Measurements from ENCODE around the gene ADGRF5. TPM values are rescaled to one million over a fixed set of nuclear protein-coding genes. Genes with fewer than 3 reads are reported as not detected.

The ADGRF5 gene
- total RNA-seq, 2 experiments from 2014 or later: not detected

DNA sequence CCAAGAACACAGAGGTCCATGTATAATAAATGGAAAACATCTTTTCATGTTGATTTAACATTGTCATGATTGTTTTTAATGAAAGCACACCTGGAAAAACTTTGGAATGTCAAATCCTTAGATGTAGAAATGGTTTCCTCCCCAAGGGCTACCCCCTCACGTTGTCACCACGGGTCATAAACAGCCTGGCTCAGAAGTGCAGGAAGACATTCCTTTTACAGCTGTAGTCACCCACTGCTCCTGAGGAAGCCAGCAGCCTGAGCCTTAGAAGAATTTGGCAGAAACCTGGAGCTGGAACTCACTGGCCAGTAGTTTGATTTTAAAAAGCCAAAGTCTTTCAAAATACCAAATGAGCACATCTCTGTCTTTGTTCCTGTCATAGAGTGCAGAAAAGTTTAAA lies 23.7 kb downstream of the ADGRF5 start:
- ATAC-seq (ENCODE audit: low read depth) (no peak), DNase-seq (no peak)
- Mint-ChIP-seq H3K27me3 (peaks cover 2% of the 10 kb centered on the region), H3K4me3 (no peak overlapping the region), H3K36me3 (no peaks in the 10 kb centered on the region), H3K9me3 (no peaks in the 10 kb centered on the region), H3K4me1 (no peaks in the 10 kb centered on the region), H3K27ac (no peak overlapping the region)
- POLR2A ChIA-PET: no interaction called here

DNA sequence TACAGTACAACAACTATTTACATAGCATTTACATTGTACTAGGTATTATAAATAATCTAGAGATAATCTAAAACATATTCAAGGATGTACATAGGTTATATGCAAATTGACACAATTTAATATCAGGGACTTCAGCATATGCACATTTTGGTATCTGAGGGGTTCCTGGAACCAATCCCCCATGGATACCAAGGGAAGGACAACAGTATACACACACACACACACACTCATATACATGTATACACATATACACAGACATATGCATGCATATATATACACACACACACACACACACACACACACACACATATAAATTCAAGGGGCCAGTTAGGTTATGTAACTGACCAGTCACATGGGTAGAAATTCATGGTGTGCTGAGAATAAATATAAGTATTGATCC lies 24.9 kb downstream of the ADGRF5 start:
- no peaks in the 10 kb centered on the region for H3K9me3 Mint-ChIP-seq
- DNase-seq: no peak

GRCh38 chr6:46895930-46896329 lies 25.8 kb downstream of the ADGRF5 start:
- Mint-ChIP-seq H3K9me3 (no peaks in the 10 kb centered on the region), H3K27me3 (peaks cover 6% of the 10 kb centered on the region), H3K36me3 (no peaks in the 10 kb centered on the region), H3K4me1 (no peaks in the 10 kb centered on the region), H3K4me3 (no peak overlapping the region), H3K27ac (no peak overlapping the region)
- POLR2A ChIA-PET: no interaction called here
- ATAC-seq (ENCODE audit: low read depth): no peak
- DNase-seq: no peak

More for the DNA sequence above, 24.9 kb downstream of the ADGRF5 start:
- Mint-ChIP-seq H3K4me1 (no peaks in the 10 kb centered on the region), H3K4me3 (no peak overlapping the region), H3K27ac (no peak overlapping the region), H3K36me3 (no peaks in the 10 kb centered on the region), H3K27me3 (peaks cover 4% of the 10 kb centered on the region)
- no peak for ATAC-seq (ENCODE audit: low read depth)
- POLR2A ChIA-PET: no interaction called here

DNA sequence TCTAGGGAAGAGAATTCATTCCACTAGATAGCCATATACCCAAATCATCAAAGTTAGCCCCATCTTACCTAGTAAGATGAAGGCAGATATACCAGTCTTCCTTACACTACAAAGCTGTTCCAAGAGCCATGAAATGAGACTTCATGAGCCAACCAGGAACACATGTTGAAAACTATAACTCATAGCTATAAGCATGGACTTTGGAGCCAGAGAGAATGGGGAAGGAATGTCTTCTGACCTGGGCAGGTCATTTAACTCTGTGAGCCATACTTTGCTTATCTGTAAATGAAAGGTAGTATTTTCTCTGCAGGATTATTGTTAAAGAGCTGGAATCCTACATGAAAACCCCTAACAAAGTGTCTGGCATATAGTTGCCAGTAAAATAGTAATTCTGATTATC lies 27.3 kb downstream of the ADGRF5 start:
- H3K4me1 Mint-ChIP-seq: no peaks in the 10 kb centered on the region
- no peak overlapping the region for H3K27ac Mint-ChIP-seq
- no peaks in the 10 kb centered on the region for H3K36me3 Mint-ChIP-seq
- no peak for DNase-seq
- no peak overlapping the region for H3K4me3 Mint-ChIP-seq
- H3K27me3 Mint-ChIP-seq: peaks cover 6% of the 10 kb centered on the region
- POLR2A ChIA-PET: no interaction called here
- no peak for ATAC-seq (ENCODE audit: low read depth)
- no peaks in the 10 kb centered on the region for H3K9me3 Mint-ChIP-seq

GRCh38 chr6:46893648-46894047 lies 28.1 kb downstream of the ADGRF5 start:
- ATAC-seq (ENCODE audit: low read depth) (no peak), DNase-seq (no peak)
- Mint-ChIP-seq H3K36me3 (no peaks in the 10 kb centered on the region), H3K4me3 (no peak overlapping the region), H3K9me3 (no peaks in the 10 kb centered on the region), H3K27me3 (peaks cover 6% of the 10 kb centered on the region), H3K27ac (no peak overlapping the region), H3K4me1 (no peaks in the 10 kb centered on the region)
- POLR2A ChIA-PET: no interaction called here

DNA sequence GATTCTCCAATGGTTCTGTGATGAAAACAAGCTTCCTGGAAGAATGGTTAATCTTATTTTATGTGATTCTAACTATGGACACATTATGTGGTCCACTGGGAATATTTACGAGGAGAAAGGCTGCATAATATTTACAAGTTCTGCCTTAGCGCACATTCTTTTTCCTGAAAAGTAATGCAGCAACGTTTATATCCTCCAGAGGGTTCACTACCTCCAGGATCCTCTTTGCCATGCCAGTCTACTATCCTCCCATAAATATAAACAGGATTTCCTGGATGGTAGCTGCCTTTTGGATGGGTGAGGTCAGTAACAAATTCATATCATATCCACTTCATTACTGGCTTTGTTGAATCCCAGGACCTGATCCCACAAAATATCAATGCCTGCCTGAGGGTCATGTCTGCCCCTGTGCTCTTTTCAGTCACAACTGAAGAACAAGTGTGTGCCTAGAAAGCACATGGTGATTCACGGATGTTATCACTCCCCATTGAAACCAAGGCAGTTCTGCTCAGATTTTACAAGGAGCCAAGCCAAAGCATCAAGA lies 30.4 kb downstream of the ADGRF5 start:
- Mint-ChIP-seq H3K4me3 (no peak overlapping the region), H3K27me3 (peaks cover 4% of the 10 kb centered on the region), H3K9me3 (no peaks in the 10 kb centered on the region), H3K4me1 (no peaks in the 10 kb centered on the region), H3K36me3 (no peaks in the 10 kb centered on the region), H3K27ac (no peak overlapping the region)
- POLR2A ChIA-PET: no interaction called here
- ATAC-seq (ENCODE audit: low read depth) (no peak), DNase-seq (no peak)

- Mint-ChIP-seq H3K9me3 (no peaks in the 10 kb centered on the region), H3K27me3 (peaks cover 9% of the 10 kb centered on the region), H3K4me1 (no peaks in the 10 kb centered on the region), H3K36me3 (no peaks in the 10 kb centered on the region), H3K27ac (no peak overlapping the region), H3K4me3 (no peak overlapping the region)
- no peak for DNase-seq
- no peak for ATAC-seq (ENCODE audit: low read depth)
- POLR2A ChIA-PET: no interaction called here
Observed at GRCh38 chr6:46888578-46888977, 33.2 kb downstream of the ADGRF5 start.

DNA sequence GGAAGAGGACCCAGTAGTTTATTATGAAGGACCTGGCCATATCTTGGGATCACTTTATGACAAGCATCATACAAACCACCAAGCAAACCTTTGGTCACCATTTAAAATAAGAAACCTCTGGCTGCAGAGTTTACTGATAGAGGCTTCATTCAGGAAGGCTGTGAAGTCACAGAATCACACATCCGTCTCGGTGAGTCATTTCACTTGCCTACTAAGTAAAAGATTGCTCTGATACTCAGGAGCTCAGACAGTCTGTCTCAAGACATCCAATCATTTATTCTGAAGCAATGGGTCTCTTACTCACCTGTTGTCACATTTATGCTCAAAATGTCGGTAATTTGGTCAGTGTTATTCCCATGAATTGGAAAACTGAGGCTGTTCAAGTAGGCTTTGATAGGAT lies 33.7 kb downstream of the ADGRF5 start:
- H3K27ac Mint-ChIP-seq: no peak overlapping the region
- DNase-seq: no peak
- no peaks in the 10 kb centered on the region for H3K9me3 Mint-ChIP-seq
- no peaks in the 10 kb centered on the region for H3K36me3 Mint-ChIP-seq
- H3K4me1 Mint-ChIP-seq: no peaks in the 10 kb centered on the region
- H3K4me3 Mint-ChIP-seq: no peak overlapping the region
- POLR2A ChIA-PET: no interaction called here
- ATAC-seq (ENCODE audit: low read depth): no peak
- H3K27me3 Mint-ChIP-seq: peaks cover 9% of the 10 kb centered on the region

DNA sequence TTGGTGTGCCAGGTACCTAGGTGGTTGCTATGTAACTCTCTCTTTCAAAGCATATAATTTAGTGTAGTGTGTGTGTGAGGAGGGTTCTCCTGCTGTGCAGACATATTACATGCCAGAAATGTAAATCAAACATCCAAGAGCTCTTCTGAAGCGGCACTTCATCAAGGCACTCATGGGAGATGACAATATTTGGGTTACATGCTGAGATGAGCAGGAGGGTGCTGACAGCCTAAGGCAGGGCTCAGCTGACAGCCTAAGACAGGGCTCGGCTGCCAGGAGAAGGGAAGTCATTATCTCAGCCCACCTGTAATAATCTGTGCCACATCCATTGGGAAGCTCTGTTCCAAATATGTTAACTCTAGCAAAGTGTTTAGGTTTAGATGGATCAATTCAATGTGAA lies 39.1 kb downstream of the ADGRF5 start:
- Mint-ChIP-seq H3K27me3 (peaks cover 5% of the 10 kb centered on the region), H3K36me3 (no peaks in the 10 kb centered on the region), H3K4me3 (no peak overlapping the region), H3K27ac (no peak overlapping the region), H3K9me3 (no peaks in the 10 kb centered on the region), H3K4me1 (no peaks in the 10 kb centered on the region)
- no peak for ATAC-seq (ENCODE audit: low read depth)
- DNase-seq: no peak
- POLR2A ChIA-PET: no interaction called here

- POLR2A ChIA-PET: no interaction called here
- H3K4me1 Mint-ChIP-seq: no peaks in the 10 kb centered on the region
- no peak for DNase-seq
- ATAC-seq (ENCODE audit: low read depth): no peak
- no peaks in the 10 kb centered on the region for H3K9me3 Mint-ChIP-seq
- no peaks in the 10 kb centered on the region for H3K36me3 Mint-ChIP-seq
- no peak overlapping the region for H3K4me3 Mint-ChIP-seq
- no peak overlapping the region for H3K27ac Mint-ChIP-seq
- H3K27me3 Mint-ChIP-seq: peaks cover 5% of the 10 kb centered on the region
Observed at GRCh38 chr6:46879003-46879402, 42.7 kb downstream of the ADGRF5 start.

GRCh38 chr6:46876126-46876525 lies 45.6 kb downstream of the ADGRF5 start:
- Mint-ChIP-seq H3K4me1 (no peaks in the 10 kb centered on the region), H3K9me3 (no peaks in the 10 kb centered on the region), H3K27me3 (peaks cover 11% of the 10 kb centered on the region), H3K27ac (no peak overlapping the region), H3K4me3 (no peak overlapping the region), H3K36me3 (no peaks in the 10 kb centered on the region)
- POLR2A ChIA-PET: no interaction called here
- no peak for ATAC-seq (ENCODE audit: low read depth)
- DNase-seq: no peak

- peaks cover 9% of the 10 kb centered on the region for H3K27me3 Mint-ChIP-seq
- H3K27ac Mint-ChIP-seq: no peak overlapping the region
- no peak overlapping the region for H3K4me3 Mint-ChIP-seq
- H3K9me3 Mint-ChIP-seq: no peaks in the 10 kb centered on the region
- no peaks in the 10 kb centered on the region for H3K4me1 Mint-ChIP-seq
- ATAC-seq (ENCODE audit: low read depth): no peak
- no peaks in the 10 kb centered on the region for H3K36me3 Mint-ChIP-seq
- POLR2A ChIA-PET: no interaction called here
- DNase-seq: no peak
Observed at GRCh38 chr6:46867411-46867810, 54.3 kb downstream of the ADGRF5 start.

DNA sequence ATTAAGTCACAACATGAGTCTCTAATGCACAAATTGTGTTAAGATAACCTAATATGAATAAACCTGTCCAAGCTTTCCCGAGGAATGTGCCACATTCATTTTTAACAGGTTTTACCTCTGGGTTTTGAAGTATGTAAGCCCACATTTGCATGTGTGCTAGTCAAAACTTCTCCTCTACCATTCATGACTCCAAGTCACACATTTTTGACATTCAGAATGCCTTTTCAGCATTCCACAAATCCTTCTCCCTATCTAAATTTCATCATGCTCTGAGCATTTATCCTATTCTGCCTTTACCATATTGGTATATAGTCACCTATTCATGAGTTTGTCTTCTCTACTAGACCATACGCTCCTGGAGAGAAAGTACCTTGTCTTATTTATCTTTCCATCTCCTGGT lies 56.5 kb downstream of the ADGRF5 start:
- H3K27me3 Mint-ChIP-seq: peaks cover 7% of the 10 kb centered on the region
- H3K36me3 Mint-ChIP-seq: no peaks in the 10 kb centered on the region

GRCh38 chr6:46863791-46864190 lies 57.9 kb downstream of the ADGRF5 start:
- no peaks in the 10 kb centered on the region for H3K9me3 Mint-ChIP-seq
- H3K27me3 Mint-ChIP-seq: peaks cover 7% of the 10 kb centered on the region
- no peak for ATAC-seq (ENCODE audit: low read depth)
- H3K27ac Mint-ChIP-seq: no peak overlapping the region
- H3K4me1 Mint-ChIP-seq: no peaks in the 10 kb centered on the region
- no peaks in the 10 kb centered on the region for H3K36me3 Mint-ChIP-seq
- H3K4me3 Mint-ChIP-seq: no peak overlapping the region
- POLR2A ChIA-PET: no interaction called here
- DNase-seq: no peak

More for the DNA sequence above, 56.5 kb downstream of the ADGRF5 start:
- no peaks in the 10 kb centered on the region for H3K9me3 Mint-ChIP-seq
- H3K27ac Mint-ChIP-seq: no peak overlapping the region
- H3K4me1 Mint-ChIP-seq: no peaks in the 10 kb centered on the region
- POLR2A ChIA-PET: no interaction called here
- no peak for DNase-seq
- no peak for ATAC-seq (ENCODE audit: low read depth)
- no peak overlapping the region for H3K4me3 Mint-ChIP-seq

GRCh38 chr6:46862381-46862780 lies 59.4 kb downstream of the ADGRF5 start:
- Mint-ChIP-seq H3K4me3 (no peak overlapping the region), H3K27ac (no peak overlapping the region), H3K27me3 (peaks cover 7% of the 10 kb centered on the region), H3K36me3 (no peaks in the 10 kb centered on the region), H3K9me3 (no peaks in the 10 kb centered on the region), H3K4me1 (no peaks in the 10 kb centered on the region)
- DNase-seq (no peak), ATAC-seq (ENCODE audit: low read depth) (no peak)
- POLR2A ChIA-PET: no interaction called here
